Mesenteric fat pad (tissue), 1 donor: ENCODE data around the gene PDLIM7. TPM values are rescaled to one million over a fixed set of nuclear protein-coding genes. Genes with fewer than 3 reads are reported as not detected.

ENCODE experiments used
- DNase-seq: peaks from one replicate; pipeline ENCODE4 v3.0.0-alpha.2; 2020; ENCODE audit warnings: low spot score
- total RNA-seq: library from RNA; stranded (reverse); fragmentation: NEBNext Ultra II Directional; extraction: Animal tissue kit (Norgen Biotek cat#: 25700); gene quantifications from one replicate; pipeline ENCODE4 v1.2.1, GENCODE V29; 2021
- donor health status: DM: yes; HTN: yes; CAD: no.

The PDLIM7 gene
- total RNA-seq, 1 donor from 2014 or later, result 58.8 TPM

- DNase-seq, result no peak
Measured at GRCh38 chr5:177446200-177447065, 51.0 kb downstream of the PDLIM7 start, which contains the start of gene PRR7. TSS of gene PRR7 (plus strand) at chr5:177446814. CDS start at chr5:177455068, 8,254 bp downstream.

GRCh38 chr5:177445917-177446199, 51.5 kb downstream of the PDLIM7 start:
- DNase-seq, result no peak

DNA sequence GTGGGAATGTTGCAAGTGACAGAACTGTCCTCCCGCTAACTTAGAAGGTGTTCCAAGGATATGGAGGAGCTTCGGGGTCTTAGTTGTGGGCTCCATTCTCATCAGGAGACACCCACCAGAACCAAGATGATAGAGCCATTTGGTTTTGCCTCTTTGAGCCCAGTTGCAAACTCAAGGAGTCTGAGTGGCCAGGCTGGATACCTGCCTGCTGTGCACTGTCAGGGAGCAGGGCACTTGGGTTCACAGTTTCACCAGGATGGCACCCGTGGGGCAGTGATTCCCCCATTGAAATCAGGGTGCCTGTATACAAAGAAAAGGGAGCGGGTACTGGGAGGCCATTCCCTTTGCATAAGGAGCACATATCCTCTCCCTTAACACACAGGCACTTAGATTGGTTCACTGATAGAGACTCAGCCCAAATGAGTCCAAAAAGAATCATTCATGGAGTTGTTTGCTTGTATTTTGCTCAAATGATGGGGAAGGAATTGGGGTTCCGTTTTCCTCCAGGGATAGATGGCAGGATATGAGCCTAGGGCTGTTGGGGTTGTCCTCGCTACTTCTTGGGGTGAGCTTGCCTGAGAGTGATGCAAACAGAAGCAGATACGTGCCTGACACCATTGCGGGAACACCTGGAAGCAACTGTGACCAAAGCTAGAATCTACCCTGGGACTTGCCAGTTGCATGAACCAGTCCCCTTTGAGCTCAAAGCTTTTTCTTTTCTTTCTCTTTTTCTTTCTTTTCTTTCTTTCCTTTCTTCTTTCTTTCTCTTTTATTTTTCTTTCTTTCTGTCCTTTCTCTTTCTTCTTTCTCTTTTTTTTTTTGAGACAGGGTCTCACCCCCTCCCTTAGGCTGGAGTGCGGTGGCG, 52.1 kb downstream of the PDLIM7 start:
- no peak for DNase-seq

- DNase-seq, result no peak
Measured at GRCh38 chr5:177444106-177445051, 53.0 kb downstream of the PDLIM7 start.

- DNase-seq, result no peak
Measured at GRCh38 chr5:177443144-177443983, 54.0 kb downstream of the PDLIM7 start.

- no peak for DNase-seq
Measured at GRCh38 chr5:177442066-177442826, 55.2 kb downstream of the PDLIM7 start.

GRCh38 chr5:177440990-177441780, 56.2 kb downstream of the PDLIM7 start:
- no peak for DNase-seq

DNA sequence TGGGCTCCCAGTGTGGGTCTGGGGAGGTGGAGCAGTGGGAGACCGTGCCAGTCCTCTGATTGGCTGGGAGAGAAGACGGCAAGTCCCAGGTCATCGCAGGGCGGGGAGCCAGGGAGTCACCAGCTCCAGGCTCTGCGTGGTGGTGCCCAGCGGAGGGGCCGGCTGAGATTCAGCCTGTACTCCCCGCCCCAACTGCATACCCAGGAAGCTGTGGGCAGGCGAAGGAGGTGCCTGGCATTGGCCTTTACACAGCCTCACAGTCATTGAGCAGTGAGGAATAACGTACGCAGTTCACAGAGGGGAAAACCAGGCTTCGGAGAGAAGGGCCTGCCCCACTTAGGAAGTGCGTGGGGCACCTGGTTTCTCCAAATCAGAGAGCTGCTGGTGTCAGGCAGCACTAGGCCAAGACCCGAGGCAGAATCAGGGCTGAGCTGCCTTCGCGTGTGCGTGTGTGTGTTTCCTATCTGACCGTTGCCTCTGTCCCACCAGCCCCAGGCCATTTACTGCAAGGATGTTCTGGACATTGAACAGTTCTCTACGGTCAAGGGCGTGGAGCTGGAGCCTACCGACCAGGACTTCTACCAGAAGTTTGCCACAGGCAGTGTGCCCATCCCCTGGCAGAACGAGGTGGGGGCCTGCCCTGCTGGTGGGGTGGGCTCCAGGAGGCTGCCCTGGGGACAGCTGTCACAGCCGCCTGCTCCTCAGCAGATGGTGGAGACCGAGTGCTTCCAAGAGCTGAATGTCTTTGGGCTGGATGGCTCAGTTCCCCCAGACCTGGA, 57.0 kb downstream of the PDLIM7 start:
- DNase-seq, result no peak

- DNase-seq, result no peak
Measured at GRCh38 chr5:177439518-177440053, 57.8 kb downstream of the PDLIM7 start.

DNA sequence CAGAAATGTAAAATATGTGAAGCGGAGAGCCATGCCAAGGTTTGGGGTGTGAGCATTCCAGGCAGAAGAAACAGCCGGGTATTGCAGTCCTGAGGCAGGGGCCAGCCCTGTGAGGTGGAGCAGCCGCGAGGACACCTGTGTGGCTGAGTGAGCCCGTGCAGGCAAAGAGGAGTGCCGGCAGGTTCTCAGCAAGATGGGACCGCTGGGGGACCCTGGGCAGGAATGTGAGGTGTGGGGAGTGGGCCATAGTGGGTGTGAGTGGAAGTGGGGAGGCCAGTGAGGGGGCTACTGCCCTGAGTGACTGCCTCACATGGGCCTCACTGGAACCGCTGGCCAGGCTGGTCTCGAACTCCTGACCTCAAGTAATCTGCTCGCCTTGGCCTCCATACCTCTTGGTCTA, 58.9 kb downstream of the PDLIM7 start:
- DNase-seq, result no peak

DNA sequence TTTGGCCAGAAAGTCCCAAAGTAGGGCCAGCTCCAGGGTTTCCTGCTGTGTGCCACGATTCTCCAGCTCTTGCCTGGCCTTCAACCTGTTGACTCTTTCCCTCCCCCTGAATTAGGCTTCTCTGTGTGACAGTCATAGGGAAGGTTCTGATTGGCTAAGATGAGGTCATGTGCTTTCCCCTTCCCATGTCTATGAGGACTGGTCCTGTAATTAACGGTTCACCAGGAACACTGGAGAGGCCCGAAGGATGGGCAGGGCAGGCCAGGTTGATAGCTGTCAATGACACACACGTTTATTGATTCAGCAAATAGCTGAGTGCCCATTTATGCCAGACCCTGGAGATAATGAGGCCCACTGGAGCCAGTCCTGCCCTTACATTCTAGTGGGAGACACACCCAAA, 59.8 kb downstream of the PDLIM7 start:
- no peak for DNase-seq

GRCh38 chr5:177435847-177436536, 61.4 kb downstream of the PDLIM7 start:
- no peak for DNase-seq

- DNase-seq, result no peak
Measured at GRCh38 chr5:177434942-177435738, 62.3 kb downstream of the PDLIM7 start.

DNA sequence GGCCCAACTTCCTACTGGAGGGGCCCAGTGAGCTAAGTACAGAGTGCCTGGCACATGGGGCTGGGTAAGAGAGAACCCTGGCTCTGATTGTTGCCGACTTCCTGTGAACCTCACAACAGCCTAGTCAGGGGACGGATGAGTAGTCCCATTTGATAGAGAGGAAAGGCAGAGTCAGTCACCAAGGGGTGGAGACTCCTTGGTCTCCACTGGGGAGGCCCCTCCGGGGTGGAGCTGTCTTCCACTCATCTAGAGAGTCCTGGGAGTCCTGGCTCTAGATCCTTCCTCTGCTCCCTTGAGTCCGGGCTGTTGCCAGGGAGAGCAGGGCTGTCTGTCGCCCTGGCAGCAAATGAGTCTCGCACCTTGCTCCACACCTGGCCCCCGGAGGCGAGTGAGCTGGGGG, 63.0 kb downstream of the PDLIM7 start:
- no peak for DNase-seq

DNA sequence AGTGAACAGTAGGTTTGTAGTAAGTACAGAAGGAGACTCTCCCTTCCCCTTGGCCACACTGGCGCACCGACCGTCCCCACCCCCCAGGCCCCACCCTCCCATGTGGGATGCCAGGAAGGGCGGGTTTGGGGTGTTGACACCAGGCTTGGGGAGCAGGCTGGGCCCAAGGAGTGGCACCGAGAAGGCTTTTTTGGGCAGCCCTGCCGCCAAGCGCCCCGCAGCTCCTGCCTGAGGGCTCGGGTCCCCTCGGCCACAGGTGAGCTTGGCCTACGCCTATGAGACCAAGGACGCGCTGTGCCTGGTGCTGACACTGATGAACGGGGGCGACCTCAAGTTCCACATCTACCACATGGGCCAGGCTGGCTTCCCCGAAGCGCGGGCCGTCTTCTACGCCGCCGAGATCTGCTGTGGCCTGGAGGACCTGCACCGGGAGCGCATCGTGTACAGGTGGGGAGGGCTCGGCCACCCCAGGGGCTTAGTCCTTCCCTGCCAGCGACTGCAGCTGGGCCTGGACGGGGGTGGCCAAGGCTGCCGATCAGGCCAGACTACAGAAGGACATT, 63.7 kb downstream of the PDLIM7 start:
- no peak for DNase-seq
